IMR-90 (cell line): Measurements from ENCODE around the gene MED26.

Experiments
- CEBPB ChIP-seq: IDR thresholded peaks from 2 replicates; pipeline ENCODE4 v1.6.1; 2012; ENCODE audit warnings: low read depth, low read length, improper control_type of control experiment
- CHD1 ChIP-seq: IDR thresholded peaks from 2 replicates; pipeline ENCODE4 v1.6.1; 2012; ENCODE audit warnings: low read depth, low read length, improper control_type of control experiment
- MAFK ChIP-seq: IDR thresholded peaks from 2 replicates; pipeline ENCODE4 v1.6.1; 2012; ENCODE audit warnings: low read depth, low read length, improper control_type of control experiment
- MAZ ChIP-seq: IDR thresholded peaks from 2 replicates; pipeline ENCODE4 v1.6.1; 2012; ENCODE audit warnings: low read depth, mild to moderate bottlenecking, low read length, improper control_type of control experiment, moderate library complexity, borderline replicate concordance
- MXI1 ChIP-seq: IDR thresholded peaks from 2 replicates; pipeline ENCODE4 v1.6.1; 2012; ENCODE audit warnings: low read depth, mild to moderate bottlenecking, low read length, moderate library complexity, borderline replicate concordance
- POLR2A ChIP-seq: IDR thresholded peaks from 2 replicates; pipeline ENCODE4 v1.6.1; 2012; ENCODE audit warnings: mild to moderate bottlenecking, low read depth, low read length
- RAD21 ChIP-seq: IDR thresholded peaks from 2 replicates; pipeline ENCODE4 v1.6.1; 2012; ENCODE audit warnings: low read length, improper control_type of control experiment
- RCOR1 ChIP-seq: IDR thresholded peaks from 2 replicates; pipeline ENCODE4 v1.6.1; 2012; ENCODE audit warnings: mild to moderate bottlenecking, low read length, improper control_type of control experiment; ENCODE audit not compliant: insufficient replicate concordance
- RFX5 ChIP-seq: IDR thresholded peaks from 2 replicates; pipeline ENCODE4 v1.8.0; 2012; ENCODE audit warnings: low read depth, mild to moderate bottlenecking, low read length, moderate library complexity
- SMC3 ChIP-seq: fragments of 150-350 bp; IDR thresholded peaks from 2 replicates; pipeline ENCODE4 v1.6.1; 2016; ENCODE audit warnings: low read depth, mild to moderate bottlenecking, antibody characterized with exemption, low read length, moderate library complexity
- TF ChIP-seq, protein P1 (sequence below): conservative IDR thresholded peaks from 2 replicates; pipeline ENCODE4 v1.5.1; 2012; ENCODE audit warnings: mild to moderate bottlenecking, low read depth, low read length, improper control_type of control experiment
- TF ChIP-seq, protein P2 (sequence below): fragments of 150-350 bp; IDR thresholded peaks from 2 replicates; pipeline ENCODE4 v1.6.1; 2016; ENCODE audit warnings: low read depth, mild to moderate bottlenecking, low read length, moderate library complexity, borderline replicate concordance
- TF ChIP-seq, protein P3 (sequence below): fragments of 150-350 bp; IDR thresholded peaks from 2 replicates; pipeline ENCODE4 v1.6.1; 2017; ENCODE audit warnings: mild to moderate bottlenecking, antibody characterized with exemption, low read length, low read depth

DNA sequence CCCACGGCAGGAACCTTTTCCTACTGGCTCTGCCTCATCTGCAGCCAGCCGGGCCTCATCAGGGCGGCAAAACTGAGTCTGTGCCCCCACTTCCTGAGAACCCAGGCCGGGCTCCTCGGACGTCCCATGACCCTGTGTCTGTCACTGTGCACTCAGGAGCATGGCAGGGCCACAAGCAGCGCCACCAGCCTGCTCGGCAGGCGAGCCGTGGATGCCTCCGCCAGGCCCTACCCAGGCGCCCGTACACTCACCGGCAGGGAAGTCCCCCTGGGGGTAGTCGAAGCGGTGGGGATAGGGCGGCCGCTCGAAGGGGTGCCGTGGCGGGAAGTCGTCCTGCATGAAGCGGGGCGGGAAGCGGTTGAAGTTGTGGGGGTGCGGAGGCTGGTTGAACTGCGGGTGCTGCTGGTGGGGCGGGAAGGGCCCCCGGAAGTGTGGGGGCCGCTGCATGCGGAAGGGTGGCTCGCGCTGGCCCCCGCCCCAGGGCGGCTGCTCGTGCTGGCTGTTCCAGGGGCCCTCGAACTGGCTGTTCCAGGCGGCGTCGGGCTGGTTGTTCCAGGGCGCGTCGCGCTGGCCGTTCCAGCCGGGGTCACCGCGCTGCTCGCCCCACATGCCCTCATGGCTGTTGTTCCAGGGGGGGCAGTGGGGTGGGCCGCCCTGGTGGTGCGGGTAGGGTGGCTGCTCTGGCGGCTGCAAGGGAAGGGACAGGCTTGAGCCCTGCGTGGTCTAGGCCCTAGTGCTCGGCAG is 102.8 kb downstream of the MED26 start:
- TF ChIP-seq, protein P1, sequence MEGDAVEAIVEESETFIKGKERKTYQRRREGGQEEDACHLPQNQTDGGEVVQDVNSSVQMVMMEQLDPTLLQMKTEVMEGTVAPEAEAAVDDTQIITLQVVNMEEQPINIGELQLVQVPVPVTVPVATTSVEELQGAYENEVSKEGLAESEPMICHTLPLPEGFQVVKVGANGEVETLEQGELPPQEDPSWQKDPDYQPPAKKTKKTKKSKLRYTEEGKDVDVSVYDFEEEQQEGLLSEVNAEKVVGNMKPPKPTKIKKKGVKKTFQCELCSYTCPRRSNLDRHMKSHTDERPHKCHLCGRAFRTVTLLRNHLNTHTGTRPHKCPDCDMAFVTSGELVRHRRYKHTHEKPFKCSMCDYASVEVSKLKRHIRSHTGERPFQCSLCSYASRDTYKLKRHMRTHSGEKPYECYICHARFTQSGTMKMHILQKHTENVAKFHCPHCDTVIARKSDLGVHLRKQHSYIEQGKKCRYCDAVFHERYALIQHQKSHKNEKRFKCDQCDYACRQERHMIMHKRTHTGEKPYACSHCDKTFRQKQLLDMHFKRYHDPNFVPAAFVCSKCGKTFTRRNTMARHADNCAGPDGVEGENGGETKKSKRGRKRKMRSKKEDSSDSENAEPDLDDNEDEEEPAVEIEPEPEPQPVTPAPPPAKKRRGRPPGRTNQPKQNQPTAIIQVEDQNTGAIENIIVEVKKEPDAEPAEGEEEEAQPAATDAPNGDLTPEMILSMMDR: no peak
- TF ChIP-seq CEBPB (no peak), SMC3 (no peak), RAD21 (no peak), MAZ (no peak), POLR2A (no peak), MXI1 (no peak), MAFK (no peak), RFX5 (no peak), CHD1 (no peak), RCOR1 (no peak)
- TF ChIP-seq, protein P2, sequence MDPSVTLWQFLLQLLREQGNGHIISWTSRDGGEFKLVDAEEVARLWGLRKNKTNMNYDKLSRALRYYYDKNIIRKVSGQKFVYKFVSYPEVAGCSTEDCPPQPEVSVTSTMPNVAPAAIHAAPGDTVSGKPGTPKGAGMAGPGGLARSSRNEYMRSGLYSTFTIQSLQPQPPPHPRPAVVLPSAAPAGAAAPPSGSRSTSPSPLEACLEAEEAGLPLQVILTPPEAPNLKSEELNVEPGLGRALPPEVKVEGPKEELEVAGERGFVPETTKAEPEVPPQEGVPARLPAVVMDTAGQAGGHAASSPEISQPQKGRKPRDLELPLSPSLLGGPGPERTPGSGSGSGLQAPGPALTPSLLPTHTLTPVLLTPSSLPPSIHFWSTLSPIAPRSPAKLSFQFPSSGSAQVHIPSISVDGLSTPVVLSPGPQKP: no peak
- TF ChIP-seq, protein P3, sequence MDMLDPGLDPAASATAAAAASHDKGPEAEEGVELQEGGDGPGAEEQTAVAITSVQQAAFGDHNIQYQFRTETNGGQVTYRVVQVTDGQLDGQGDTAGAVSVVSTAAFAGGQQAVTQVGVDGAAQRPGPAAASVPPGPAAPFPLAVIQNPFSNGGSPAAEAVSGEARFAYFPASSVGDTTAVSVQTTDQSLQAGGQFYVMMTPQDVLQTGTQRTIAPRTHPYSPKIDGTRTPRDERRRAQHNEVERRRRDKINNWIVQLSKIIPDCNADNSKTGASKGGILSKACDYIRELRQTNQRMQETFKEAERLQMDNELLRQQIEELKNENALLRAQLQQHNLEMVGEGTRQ: no peak
